ENCODE data around the gene PRPF8.

- no peak for TF ChIP-seq CTCF (IDR thresholded peaks at IDR 0.05 in 4 of 5, conservative IDR thresholded peaks at IDR 0.05 in 1 of 5)
- no peak for TF ChIP-seq POLR2A (IDR thresholded peaks at IDR 0.05)
Measured at GRCh38 chr17:1625581-1625980, 59.1 kb downstream of the PRPF8 start.

Data from gastrocnemius medialis (tissue), 4 donors.